Liver (tissue), 9 donors: ENCODE results near the gene WWOX. TPM values are rescaled to one million over a fixed set of nuclear protein-coding genes. Genes with fewer than 3 reads are reported as not detected.

Experiments used
- DNase-seq: peaks from one replicate; pipeline ENCODE4 v3.0.0-alpha.2; 2017; ENCODE audit warnings: low spot score
- H3K27ac ChIP-seq, 2 donors: one replicate each; pipeline ENCODE4 v1.7.0; 2013; ENCODE audit warnings: inconsistent platforms in 2 of 2, low read length in 2 of 2, control low read depth in 1 of 2, low read depth in 1 of 2, mild to moderate bottlenecking in 1 of 2
- H3K27me3 ChIP-seq, 4 donors: one replicate each; pipeline versions ENCODE4 v1.6.1 to v1.7.0; 2013; ENCODE audit warnings: low read length in 3 of 4, inconsistent platforms in 1 of 4, mild to moderate bottlenecking in 1 of 4, moderate library complexity in 1 of 4; ENCODE audit not compliant: control insufficient read depth in 4 of 4, insufficient read depth in 4 of 4
- H3K36me3 ChIP-seq, 4 donors: one replicate each; pipeline versions ENCODE4 v1.6.1 to v1.7.0; 2013; ENCODE audit warnings: low read length in 3 of 4, mild to moderate bottlenecking in 3 of 4, low read depth in 1 of 4, moderate library complexity in 1 of 4; ENCODE audit not compliant: control insufficient read depth in 4 of 4, insufficient read depth in 3 of 4
- H3K4me1 ChIP-seq, 4 donors: one replicate each; pipeline versions ENCODE4 v1.6.1 to v1.7.0; 2013; ENCODE audit warnings: low read length in 3 of 4, mild to moderate bottlenecking in 3 of 4, moderate library complexity in 1 of 4; ENCODE audit not compliant: control insufficient read depth in 4 of 4, insufficient read depth in 4 of 4
- H3K4me3 ChIP-seq, 3 donors: one replicate each; pipeline versions ENCODE4 v1.6.1 to v1.7.0; 2013; ENCODE audit warnings: low read length in 3 of 3, control low read depth in 1 of 3, low read depth in 1 of 3, mild to moderate bottlenecking in 1 of 3
- H3K9ac ChIP-seq, 2 donors: one replicate each; pipeline ENCODE4 v1.7.0; 2013; ENCODE audit warnings: low read length in 2 of 2, mild to moderate bottlenecking in 2 of 2, moderate library complexity in 2 of 2, control low read depth in 1 of 2, low read depth in 1 of 2
- H3K9me3 ChIP-seq, 4 donors: one replicate each; pipeline versions ENCODE4 v1.6.1 to v1.7.0; 2013; ENCODE audit warnings: low read length in 3 of 4; ENCODE audit not compliant: control insufficient read depth in 4 of 4
- ATF3 ChIP-seq: IDR thresholded peaks from 2 replicates; pipeline ENCODE4 v1.6.1; 2016; ENCODE audit warnings: antibody characterized with exemption
- EGR1 ChIP-seq, 2 donors: IDR thresholded peaks; 2 replicates each; pipeline ENCODE4 v1.6.1; 2016 to 2018; ENCODE audit warnings: antibody characterized with exemption in 2 of 2, low read depth in 2 of 2
- FOXA1 ChIP-seq: IDR thresholded peaks from 2 replicates; pipeline ENCODE4 v1.6.1; 2016; ENCODE audit warnings: antibody characterized with exemption
- FOXA2 ChIP-seq: IDR thresholded peaks from 2 replicates; pipeline ENCODE4 v1.6.1; 2016; ENCODE audit warnings: antibody characterized with exemption
- GABPA ChIP-seq, 2 donors: IDR thresholded peaks in 1 of 2; conservative IDR thresholded peaks in 1 of 2; 2 replicates each; pipeline ENCODE4 v1.6.1; 2016; ENCODE audit warnings: antibody characterized with exemption in 2 of 2, mild to moderate bottlenecking in 1 of 2, moderate library complexity in 1 of 2
- HNF4A ChIP-seq, 2 donors: conservative IDR thresholded peaks; 2 replicates each; pipeline ENCODE4 v1.6.1; 2016; ENCODE audit warnings: antibody characterized with exemption in 2 of 2, mild to moderate bottlenecking in 2 of 2
- JUND ChIP-seq, 2 donors: IDR thresholded peaks; 2 replicates each; pipeline ENCODE4 v1.6.1; 2016; ENCODE audit warnings: antibody characterized with exemption in 2 of 2
- NR2F2 ChIP-seq: IDR thresholded peaks from 2 replicates; pipeline ENCODE4 v1.6.1; 2016; ENCODE audit warnings: antibody characterized with exemption
- RAD21 ChIP-seq, 2 donors: IDR thresholded peaks; 2 replicates each; pipeline ENCODE4 v1.6.1; 2016; ENCODE audit warnings: antibody characterized with exemption in 2 of 2, mild to moderate bottlenecking in 2 of 2
- RXRA ChIP-seq, 2 donors: IDR thresholded peaks; 2 replicates each; pipeline ENCODE4 v1.6.1; 2017 to 2018; ENCODE audit warnings: antibody characterized with exemption in 2 of 2, mild to moderate bottlenecking in 1 of 2
- SP1 ChIP-seq: IDR thresholded peaks from 2 replicates; pipeline ENCODE4 v1.6.1; 2018; ENCODE audit warnings: antibody characterized with exemption, mild to moderate bottlenecking
- TAF1 ChIP-seq: conservative IDR thresholded peaks from 2 replicates; pipeline ENCODE4 v1.6.1; 2016; ENCODE audit warnings: antibody characterized with exemption, mild to moderate bottlenecking
- YY1 ChIP-seq: IDR thresholded peaks from 2 replicates; pipeline ENCODE4 v1.6.1; 2016; ENCODE audit warnings: antibody characterized with exemption, mild to moderate bottlenecking
- ZBTB33 ChIP-seq: IDR thresholded peaks from 2 replicates; pipeline ENCODE4 v1.6.1; 2016; ENCODE audit warnings: antibody characterized with exemption
- WGBS: extraction: QIAGEN DNeasy Blood & Tissue Kit; methylation state at CpG from one replicate; pipeline ENCODE4 v1.1.7; 2013; 5-methylcytosine and 5-hydroxymethylcytosine counted together
- polyA plus RNA-seq, 2 donors: library from polyadenylated mRNA; stranded (reverse) in 1 of 2; unstranded in 1 of 2; fragments of 200-250 nt in 1 of 2; fragments of >200 nt in 1 of 2; fragmentation: Nextera tagmentation in 1 of 2; extraction: Ambion mirVana in 1 of 2; gene quantifications; one replicate each; pipeline versions ENCODE4 v1.2.1 to v1.2.3, GENCODE V29; 2013 to 2015
- total RNA-seq, 2 donors: library from RNA; depleted of rRNA; stranded (reverse); fragments of >200 nt; gene quantifications; one replicate each; pipeline ENCODE4 v1.2.3, GENCODE V29; 2014
- TF ChIP-seq, protein P1 (sequence below): IDR thresholded peaks from 2 replicates; pipeline ENCODE4 v1.6.1; 2016; ENCODE audit warnings: antibody characterized with exemption
- TF ChIP-seq, protein P2 (sequence below): fragments of 150-350 bp; IDR thresholded peaks from 2 replicates; pipeline ENCODE4 v1.5.1; 2017; ENCODE audit warnings: improper control_type of control experiment, low read depth, low read length; ENCODE audit not compliant: missing input control
- donor health status: healthy.
- donor health status: healthy.
- donor health status: healthy.
- donor health status: healthy.
- donor health status: healthy.

WWOX gene
- total and polyA plus RNA-seq, 4 donors, result 9.8 to 46.0 (median 15.3) TPM

DNA sequence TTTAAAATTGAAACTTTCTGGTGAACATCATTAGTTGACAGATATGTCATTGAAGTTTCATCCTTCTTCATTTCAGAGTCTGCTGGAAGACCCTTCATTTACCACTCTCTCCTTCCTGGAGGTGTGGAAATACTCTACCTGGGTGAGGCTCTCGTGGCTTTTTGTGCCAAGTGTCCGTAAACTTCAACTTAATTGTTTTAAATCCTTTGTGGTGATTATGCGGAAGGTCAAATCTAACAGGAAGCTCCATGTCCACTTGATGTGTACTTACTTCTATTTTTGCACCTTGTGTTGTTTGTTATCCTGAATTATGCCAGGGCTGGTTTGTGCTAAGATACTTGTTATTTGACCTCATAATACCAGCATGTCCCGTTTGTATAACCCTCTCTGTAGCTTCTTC, 129.2 kb downstream of the WWOX start:
- Histone ChIP-seq H3K9ac (no peak overlapping the region), H3K27ac (no peak overlapping the region), H3K9me3 (no peaks in the 10 kb centered on the region), H3K4me1 (no peaks in the 10 kb centered on the region), H3K4me3 (no peak overlapping the region), H3K36me3 (no peaks in the 10 kb centered on the region), H3K27me3 (no peaks in the 10 kb centered on the region)
- no peak for DNase-seq
- 59% methylated on average over 4 of the region's 4 CpGs for WGBS
- TF ChIP-seq JUND (IDR thresholded peaks at IDR 0.05) (no peak), ZBTB33 (no peak), ATF3 (no peak), TAF1 (no peak), NR2F2 (no peak), RAD21 (IDR thresholded peaks at IDR 0.05) (no peak), YY1 (no peak), HNF4A (conservative IDR thresholded peaks at IDR 0.05) (no peak), FOXA2 (no peak), GABPA (IDR thresholded peaks at IDR 0.05 in 1 of 2, conservative IDR thresholded peaks at IDR 0.05 in 1 of 2) (no peak), RXRA (IDR thresholded peaks at IDR 0.05) (no peak)
- TF ChIP-seq, protein P1, sequence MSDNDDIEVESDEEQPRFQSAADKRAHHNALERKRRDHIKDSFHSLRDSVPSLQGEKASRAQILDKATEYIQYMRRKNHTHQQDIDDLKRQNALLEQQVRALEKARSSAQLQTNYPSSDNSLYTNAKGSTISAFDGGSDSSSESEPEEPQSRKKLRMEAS, result no peak

DNA sequence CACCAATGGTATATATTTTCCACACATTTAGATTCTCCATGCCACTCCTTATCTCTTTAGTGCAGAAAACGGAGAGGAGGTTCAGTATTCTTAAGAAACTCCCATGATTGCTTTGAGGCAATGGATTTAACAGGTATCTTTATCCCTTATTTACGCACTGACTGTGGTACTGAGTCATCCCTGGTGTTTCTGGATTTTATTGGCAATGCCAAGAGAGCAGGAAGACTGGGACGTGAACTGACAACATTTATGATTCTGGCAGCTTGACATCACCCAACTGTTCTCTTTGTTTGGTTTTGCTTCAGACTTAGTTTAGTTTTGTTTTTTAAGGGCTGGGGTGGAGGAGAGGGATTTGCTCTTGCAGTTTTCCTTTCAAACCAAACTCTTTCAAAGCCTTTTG, 131.4 kb downstream of the WWOX start:
- Histone ChIP-seq H3K36me3 (no peaks in the 10 kb centered on the region), H3K27ac (no peak overlapping the region), H3K27me3 (no peaks in the 10 kb centered on the region), H3K4me3 (no peak overlapping the region), H3K4me1 (peaks cover 0 to 3% (median 0%) of the 10 kb centered on the region in 4 donors), H3K9me3 (no peaks in the 10 kb centered on the region), H3K9ac (no peak overlapping the region)
- WGBS, result 55% methylated on average over 3 of the region's 3 CpGs
- TF ChIP-seq RAD21 (IDR thresholded peaks at IDR 0.05) (no peak), NR2F2 (no peak), ZBTB33 (no peak), FOXA1 (no peak), YY1 (no peak), SP1 (no peak), TAF1 (no peak), ATF3 (no peak), FOXA2 (no peak), RXRA (IDR thresholded peaks at IDR 0.05) (no peak), EGR1 (IDR thresholded peaks at IDR 0.05; ENCODE audit: low read depth in 2 of 2) (no peak)
- TF ChIP-seq, protein P1, result no peak
- TF ChIP-seq, protein P2, sequence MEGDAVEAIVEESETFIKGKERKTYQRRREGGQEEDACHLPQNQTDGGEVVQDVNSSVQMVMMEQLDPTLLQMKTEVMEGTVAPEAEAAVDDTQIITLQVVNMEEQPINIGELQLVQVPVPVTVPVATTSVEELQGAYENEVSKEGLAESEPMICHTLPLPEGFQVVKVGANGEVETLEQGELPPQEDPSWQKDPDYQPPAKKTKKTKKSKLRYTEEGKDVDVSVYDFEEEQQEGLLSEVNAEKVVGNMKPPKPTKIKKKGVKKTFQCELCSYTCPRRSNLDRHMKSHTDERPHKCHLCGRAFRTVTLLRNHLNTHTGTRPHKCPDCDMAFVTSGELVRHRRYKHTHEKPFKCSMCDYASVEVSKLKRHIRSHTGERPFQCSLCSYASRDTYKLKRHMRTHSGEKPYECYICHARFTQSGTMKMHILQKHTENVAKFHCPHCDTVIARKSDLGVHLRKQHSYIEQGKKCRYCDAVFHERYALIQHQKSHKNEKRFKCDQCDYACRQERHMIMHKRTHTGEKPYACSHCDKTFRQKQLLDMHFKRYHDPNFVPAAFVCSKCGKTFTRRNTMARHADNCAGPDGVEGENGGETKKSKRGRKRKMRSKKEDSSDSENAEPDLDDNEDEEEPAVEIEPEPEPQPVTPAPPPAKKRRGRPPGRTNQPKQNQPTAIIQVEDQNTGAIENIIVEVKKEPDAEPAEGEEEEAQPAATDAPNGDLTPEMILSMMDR, result no peak
- no peak for DNase-seq
